ENCODE data around the gene ATP1A4. TPM values are rescaled to one million over a fixed set of nuclear protein-coding genes. Genes with fewer than 3 reads are reported as not detected.
"Not testable (repeated sequence)": the region's sequence is repeated elsewhere in the genome, so short reads cannot be mapped to it uniquely, and the experiment has no call there.

Gene ATP1A4
- total RNA-seq, 8 experiments from 2014 or later: 0.17 to 0.57 (median 0.21) TPM; not detected in 2

GRCh38 chr1:160125746-160126145, 25.7 kb upstream of the ATP1A4 start:
- WGBS, 10 experiments: 0 to 100% (median 88%) methylated on average over 1 of the region's 1 CpG; no CpG with 5 or more reads in 1 of the 10 experiments
- in situ Hi-C loops (cut with MboI; ENCODE audit: low pct_unique_long_range_greater_than_20kb in 2 of 9, low sequenced_read_pairs in 9 of 9, unreplicated experiment in 9 of 9): no loop called here
- Histone ChIP-seq H3K4me1 (replicated peaks in 1 of 2) (peaks cover 11 to 15% of the 10 kb centered on the region in 2 donors), H3K4me3 (no peak overlapping the region), H3K27ac (no peak overlapping the region)
- no peak for ATAC-seq (replicated peaks in 6 of 8)

- H3K4me3 ChIP-seq; H3K27ac ChIP-seq; ATAC-seq (replicated peaks in 6 of 8); in situ Hi-C loops (cut with MboI; ENCODE audit: low pct_unique_long_range_greater_than_20kb in 2 of 9, low sequenced_read_pairs in 9 of 9, unreplicated experiment in 9 of 9): not testable (repeated sequence)
- H3K4me1 ChIP-seq (replicated peaks in 1 of 2): peaks cover 11 to 15% of the 10 kb centered on the region in 2 donors
- 66 to 100% (median 86%) methylated on average over 1 to 4 of the region's 4 CpGs; no CpG with 5 or more reads in 2 of the 10 experiments for WGBS, 10 experiments
Observed at GRCh38 chr1:160126342-160126741, 25.1 kb upstream of the ATP1A4 start.

GRCh38 chr1:160127381-160127780, 24.0 kb upstream of the ATP1A4 start:
- no peak overlapping the region for H3K4me3 ChIP-seq
- in situ Hi-C loops (cut with MboI; ENCODE audit: low pct_unique_long_range_greater_than_20kb in 2 of 9, low sequenced_read_pairs in 9 of 9, unreplicated experiment in 9 of 9): no loop called here
- 86 to 100% (median 95%) methylated on average over 1 to 7 of the region's 9 CpGs; no CpG with 5 or more reads in 2 of the 10 experiments for WGBS, 10 experiments
- ATAC-seq (replicated peaks in 6 of 8): no peak
- H3K4me1 ChIP-seq (replicated peaks in 1 of 2): peaks cover 11 to 15% of the 10 kb centered on the region in 2 donors
- H3K27ac ChIP-seq: no peak overlapping the region

- WGBS, 10 experiments: 0 to 88% (median 35%) methylated on average over 1 to 7 of the region's 7 CpGs; no CpG with 5 or more reads in 4 of the 10 experiments
- ATAC-seq (replicated peaks in 6 of 8): peak in 7 of 8 experiments; percentile 66 to 91 (median 84)
- Histone ChIP-seq H3K4me3 (no peak overlapping the region), H3K4me1 (replicated peaks in 1 of 2) (peaks cover 11 to 15% of the 10 kb centered on the region in 2 donors), H3K27ac (no peak overlapping the region)
- in situ Hi-C loops (cut with MboI; ENCODE audit: low pct_unique_long_range_greater_than_20kb in 2 of 9, low sequenced_read_pairs in 9 of 9, unreplicated experiment in 9 of 9): no loop called here
Observed at GRCh38 chr1:160127865-160128523, 23.4 kb upstream of the ATP1A4 start.

- WGBS, 10 experiments: 92 to 100% methylated on average over 8 to 9 of the region's 18 CpGs; no CpG with 5 or more reads in 8 of the 10 experiments
- no peak overlapping the region for H3K4me3 ChIP-seq
- in situ Hi-C loops (cut with MboI; ENCODE audit: low pct_unique_long_range_greater_than_20kb in 2 of 9, low sequenced_read_pairs in 9 of 9, unreplicated experiment in 9 of 9): no loop called here
- no peak for ATAC-seq (replicated peaks in 6 of 8)
- H3K4me1 ChIP-seq (replicated peaks in 1 of 2): peaks cover 11 to 15% of the 10 kb centered on the region in 2 donors
- H3K27ac ChIP-seq: no peak overlapping the region
Observed at GRCh38 chr1:160128636-160129035, 22.8 kb upstream of the ATP1A4 start.

GRCh38 chr1:160129046-160129445, 22.4 kb upstream of the ATP1A4 start:
- ATAC-seq (replicated peaks in 6 of 8): peak in 1 of 8 experiments; percentile 15
- no peak overlapping the region for H3K4me3 ChIP-seq
- H3K27ac ChIP-seq: no peak overlapping the region
- WGBS, 10 experiments: 81 to 88% methylated on average over 2 to 5 of the region's 5 CpGs; no CpG with 5 or more reads in 8 of the 10 experiments
- in situ Hi-C loops (cut with MboI; ENCODE audit: low pct_unique_long_range_greater_than_20kb in 2 of 9, low sequenced_read_pairs in 9 of 9, unreplicated experiment in 9 of 9): no loop called here
- peaks cover 10 to 11% of the 10 kb centered on the region in 2 donors for H3K4me1 ChIP-seq (replicated peaks in 1 of 2)

GRCh38 chr1:160129558-160129957, 21.8 kb upstream of the ATP1A4 start:
- in situ Hi-C loops (cut with MboI; ENCODE audit: low pct_unique_long_range_greater_than_20kb in 2 of 9, low sequenced_read_pairs in 9 of 9, unreplicated experiment in 9 of 9): no loop called here
- Histone ChIP-seq H3K27ac (no peak overlapping the region), H3K4me3 (no peak overlapping the region), H3K4me1 (replicated peaks in 1 of 2) (peaks cover 5 to 6% of the 10 kb centered on the region in 2 donors)
- ATAC-seq (replicated peaks in 6 of 8): no peak
- 40 to 100% (median 89%) methylated on average over 1 to 3 of the region's 3 CpGs; no CpG with 5 or more reads in 1 of the 10 experiments for WGBS, 10 experiments

- in situ Hi-C loops (cut with MboI; ENCODE audit: low pct_unique_long_range_greater_than_20kb in 2 of 9, low sequenced_read_pairs in 9 of 9, unreplicated experiment in 9 of 9): no loop called here
- Histone ChIP-seq H3K4me1 (replicated peaks in 1 of 2) (peaks cover 1 to 2% of the 10 kb centered on the region in 2 donors), H3K27ac (no peak overlapping the region), H3K4me3 (no peak overlapping the region)
- WGBS, 10 experiments: 73 to 100% (median 92%) methylated on average over 2 to 11 of the region's 11 CpGs; no CpG with 5 or more reads in 6 of the 10 experiments
- ATAC-seq (replicated peaks in 6 of 8): no peak
Observed at GRCh38 chr1:160129966-160130365, 21.4 kb upstream of the ATP1A4 start.

GRCh38 chr1:160130486-160130885, 20.9 kb upstream of the ATP1A4 start:
- 0 to 86% (median 60%) methylated on average over 1 of the region's 5 CpGs; no CpG with 5 or more reads in 7 of the 10 experiments for WGBS, 10 experiments
- ATAC-seq (replicated peaks in 6 of 8): peak in 2 of 8 experiments; percentile 25 to 45
- in situ Hi-C loops (cut with MboI; ENCODE audit: low pct_unique_long_range_greater_than_20kb in 2 of 9, low sequenced_read_pairs in 9 of 9, unreplicated experiment in 9 of 9): no loop called here
- Histone ChIP-seq H3K4me3 (no peak overlapping the region), H3K4me1 (replicated peaks in 1 of 2) (no peaks in the 10 kb centered on the region), H3K27ac (no peak overlapping the region)

- no peak for ATAC-seq (replicated peaks in 6 of 8)
- Histone ChIP-seq H3K27ac (no peak overlapping the region), H3K4me3 (no peak overlapping the region), H3K4me1 (replicated peaks in 1 of 2) (no peaks in the 10 kb centered on the region)
- 86 to 100% (median 100%) methylated on average over 1 of the region's 1 CpG; no CpG with 5 or more reads in 4 of the 10 experiments for WGBS, 10 experiments
- in situ Hi-C loops (cut with MboI; ENCODE audit: low pct_unique_long_range_greater_than_20kb in 2 of 9, low sequenced_read_pairs in 9 of 9, unreplicated experiment in 9 of 9): no loop called here
Observed at GRCh38 chr1:160130939-160131338, 20.5 kb upstream of the ATP1A4 start.

- ATAC-seq (replicated peaks in 6 of 8): no peak
- 24 to 100% (median 89%) methylated on average over 1 to 7 of the region's 8 CpGs; no CpG with 5 or more reads in 2 of the 10 experiments for WGBS, 10 experiments
- in situ Hi-C loops (cut with MboI; ENCODE audit: low pct_unique_long_range_greater_than_20kb in 2 of 9, low sequenced_read_pairs in 9 of 9, unreplicated experiment in 9 of 9): no loop called here
- no peak overlapping the region for H3K27ac ChIP-seq
- no peak overlapping the region for H3K4me3 ChIP-seq
- H3K4me1 ChIP-seq (replicated peaks in 1 of 2): no peaks in the 10 kb centered on the region
Observed at GRCh38 chr1:160131803-160132565, 19.4 kb upstream of the ATP1A4 start.

- H3K4me1 ChIP-seq (replicated peaks in 1 of 2): no peaks in the 10 kb centered on the region
- 20 to 100% (median 78%) methylated on average over 1 to 5 of the region's 9 CpGs; no CpG with 5 or more reads in 6 of the 10 experiments for WGBS, 10 experiments
- H3K4me3 ChIP-seq: no peak overlapping the region
- in situ Hi-C loops (cut with MboI; ENCODE audit: low pct_unique_long_range_greater_than_20kb in 2 of 9, low sequenced_read_pairs in 9 of 9, unreplicated experiment in 9 of 9): no loop called here
- H3K27ac ChIP-seq: no peak overlapping the region
- ATAC-seq (replicated peaks in 6 of 8): no peak
Observed at GRCh38 chr1:160133990-160134770, 17.2 kb upstream of the ATP1A4 start.

Data from motor neuron (in vitro differentiated cells).